ENCODE results near the gene ARHGDIB. TPM values are rescaled to one million over a fixed set of nuclear protein-coding genes. Genes with fewer than 3 reads are reported as not detected.

Gene ARHGDIB
- total and polyA plus RNA-seq, 2 of the 4 experiments (the other 2 are of a cell fraction): 24.9 to 30.7 TPM

DNA sequence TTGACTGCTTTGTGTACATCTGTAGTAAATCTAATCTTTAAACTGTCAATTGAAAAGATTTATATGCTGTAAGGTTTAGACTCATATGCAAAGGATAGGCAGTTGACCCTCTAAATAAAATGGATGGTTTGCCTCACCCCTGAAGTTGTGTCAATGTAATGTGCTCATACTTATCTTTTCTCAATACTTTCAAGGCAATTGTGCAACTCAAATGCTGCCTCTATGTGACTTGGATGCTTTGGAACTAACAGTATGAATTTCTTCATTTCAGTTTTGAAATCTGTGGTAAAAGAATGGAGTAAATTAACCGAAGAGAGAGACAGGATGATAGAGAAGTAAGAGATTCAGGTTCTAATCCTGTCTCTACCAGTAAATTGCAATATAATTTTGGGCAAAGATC is 21.2 kb upstream of the ARHGDIB start:
- Histone ChIP-seq H3K27me3 (ENCODE audit: control insufficient read depth, insufficient read depth, low read length) (peaks cover 3% of the 10 kb centered on the region; the same call in 1 of the 2 replicates), H2BK20ac (ENCODE audit: low read depth, low read length) (no peak overlapping the region), H3K36me3 (ENCODE audit: control insufficient read depth, insufficient read depth, low read length) (no peaks in the 10 kb centered on the region), H3K9me1 (ENCODE audit: insufficient read depth, low read length) (no peaks in the 10 kb centered on the region), H3K9me3 (ENCODE audit: control insufficient read depth, insufficient read depth, low read length) (no peaks in the 10 kb centered on the region), H3K56ac (ENCODE audit: extremely low read depth, insufficient read depth, low read length) (no peak overlapping the region), H2BK120ac (ENCODE audit: low read depth, low read length) (no peak overlapping the region), H3K18ac (ENCODE audit: low read depth, low read length) (peak overlapping the region; percentile 72; the same call in 1 of the 2 replicates), H3K4me2 (ENCODE audit: low read depth, low read length) (no peak overlapping the region), H2AK9ac (replicated peaks; ENCODE audit: low read depth, low read length, poor library complexity) (no peak overlapping the region), H4K20me1 (ENCODE audit: insufficient read depth, low read length) (no peaks in the 10 kb centered on the region), H3K14ac (replicated peaks; ENCODE audit: low read depth, low read length) (no peak overlapping the region), H3K79me1 (ENCODE audit: low read depth in 1 of 2, low read length in 2 of 2) (no peaks in the 10 kb centered on the region), H4K91ac (ENCODE audit: insufficient read depth, low read depth, low read length) (no peak overlapping the region), H4K5ac (ENCODE audit: low read depth, low read length) (no peak overlapping the region; the same call in 1 of the 2 replicates), H3K4me3 (ENCODE audit: insufficient read depth, low read depth, low read length) (no peak overlapping the region), H3K4me1 (ENCODE audit: control insufficient read depth, insufficient read depth, low read length) (peaks cover 2% of the 10 kb centered on the region; the same call in 1 of the 2 replicates), H3K4ac (ENCODE audit: low read depth, low read length) (no peak overlapping the region), H3K9ac (ENCODE audit: low read depth, low read length) (no peak overlapping the region), H3K27ac (ENCODE audit: insufficient read depth, low read length) (no peak overlapping the region; the same call in 1 of the 2 replicates), H3K23ac (ENCODE audit: low read depth, low read length) (no peak overlapping the region), H4K8ac (ENCODE audit: low read depth in 2 of 2, low read length in 2 of 2) (no peak overlapping the region), H2AFZ (replicated peaks; ENCODE audit: low read length, poor library complexity) (no peak overlapping the region), H2BK15ac (ENCODE audit: low read depth, low read length) (no peak overlapping the region), H2BK5ac (ENCODE audit: low read depth, low read length, poor library complexity, severe bottlenecking) (peak overlapping the region; percentile 60), H2AK5ac (ENCODE audit: low read depth, low read length) (no peak overlapping the region)
- CTCF ChIA-PET: no interaction called here
- dilution Hi-C loops (cut with HindIII; ENCODE audit: low sequenced_read_pairs, unreplicated experiment): no loop called here
- TF ChIP-seq BHLHE40 (IDR thresholded peaks at IDR 0.05; ENCODE audit: low read depth, low read length) (no peak), CEBPB (IDR thresholded peaks at IDR 0.05; ENCODE audit: low read depth, low read length) (peak; percentile 34; the same call in 1 of the 2 replicates)
- POLR2A ChIA-PET (ENCODE audit: unreplicated experiment): no interaction called here
- intact Hi-C loops (cut with micrococcal nuclease): no loop called here
- no peak for ATAC-seq (ENCODE audit: low read depth)
- DNase-seq: no peak
- BruUV-seq (replicated peaks): no TSS peak
- no CpG with 5 or more reads among the region's 1 CpG for WGBS, 2 experiments (ENCODE audit: extremely low coverage in 2 of 2, insufficient read length in 1 of 2)
- in situ Hi-C loops (cut with MboI; ENCODE audit: low sequenced_read_pairs): loop anchor here (25.0 kb wide), 1 partner anchor 745 kb away; no protein-coding TSS in a partner anchor
